Measurements from ENCODE around the gene S100B. TPM values are rescaled to one million over a fixed set of nuclear protein-coding genes. Genes with fewer than 3 reads are reported as not detected.

S100B gene
- total and polyA plus RNA-seq, 9 of the 15 experiments (the other 6 are each of a cell fraction or from before 2014, with no cell fraction given), result not detected

- TF ChIP-seq BRD9 (IDR thresholded peaks at IDR 0.05; ENCODE audit: low read depth, partially characterized antibody) (no peak), HNRNPUL1 (IDR thresholded peaks at IDR 0.05; ENCODE audit: low read length) (no peak), ZNF143 (CRISPR knock-in tag; IDR thresholded peaks at IDR 0.05) (no peak), NUFIP1 (IDR thresholded peaks at IDR 0.05; ENCODE audit: partially characterized antibody) (no peak), HDAC1 (IDR thresholded peaks at IDR 0.05) (no peak), JUN (IDR thresholded peaks at IDR 0.05; ENCODE audit: borderline replicate concordance, low read depth, low read length) (no peak), JUN (CRISPR knock-in tag; IDR thresholded peaks at IDR 0.05; ENCODE audit: borderline replicate concordance) (no peak), FOSL1 (tag; conservative IDR thresholded peaks at IDR 0.05) (no peak), MCM2 (IDR thresholded peaks at IDR 0.05; ENCODE audit: low read depth) (no peak), RCOR1 (IDR thresholded peaks at IDR 0.05; ENCODE audit: borderline replicate concordance in 1 of 2, low read depth in 2 of 2, low read length in 2 of 2) (0 out of 4 replicates have a peak, but pooled peaks of 1 of the 2 experiments have one; percentile 31), BMI1 (IDR thresholded peaks at IDR 0.05; ENCODE audit: low read length) (peak; percentile 75; the same call in 1 of the 2 replicates), CEBPB (tag; IDR thresholded peaks at IDR 0.05) (no peak), PKNOX1 (IDR thresholded peaks at IDR 0.05) (peak; percentile 20; the same call in 1 of the 2 replicates), UBTF (IDR thresholded peaks at IDR 0.05; ENCODE audit: borderline replicate concordance in 1 of 2, low read depth in 2 of 2, low read length in 2 of 2) (no peak), MNT (conservative IDR thresholded peaks at IDR 0.05) (0 out of 4 replicates have a peak, but pooled peaks of 1 of the 2 experiments have one; percentile 31), ATF2 (CRISPR knock-in tag; IDR thresholded peaks at IDR 0.05) (no peak), TCF15 (CRISPR knock-in tag; IDR thresholded peaks at IDR 0.05) (no peak)
These were observed 6.0 kb downstream of the S100B start (continued) for GRCh38 chr21:46598581-46599572.

Data from K562 (cell line).